Large intestine (tissue), 3 donors: ENCODE results near the gene XIRP1. TPM values are rescaled to one million over a fixed set of nuclear protein-coding genes. Genes with fewer than 3 reads are reported as not detected.
A peak's percentile ranks its signal among the peaks of the same experiment; 100 is the strongest.

Experiments used
- DNase-seq, 2 donors: peaks; one replicate each; pipeline versions ENCODE4 v3.0.0 to v3.0.0-alpha.2; 2013
- H3K27ac ChIP-seq: one replicate; pipeline ENCODE4 v1.5.1; 2013; ENCODE audit warnings: low read length
- H3K27me3 ChIP-seq: 2 replicates; pipeline ENCODE4 v1.6.1; 2013; ENCODE audit warnings: low read length; ENCODE audit not compliant: control insufficient read depth, insufficient read depth
- H3K36me3 ChIP-seq: 2 replicates; pipeline ENCODE4 v1.6.1; 2013; ENCODE audit warnings: low read length; ENCODE audit not compliant: control insufficient read depth, insufficient read depth
- H3K4me1 ChIP-seq: one replicate; pipeline ENCODE4 v1.6.1; 2013; ENCODE audit warnings: low read length; ENCODE audit not compliant: control insufficient read depth, insufficient read depth
- H3K4me3 ChIP-seq: one replicate; pipeline ENCODE4 v1.5.1; 2013; ENCODE audit warnings: low read length
- H3K9me3 ChIP-seq: one replicate; pipeline ENCODE4 v1.6.1; 2013; ENCODE audit warnings: mild to moderate bottlenecking, low read depth, low read length, moderate library complexity; ENCODE audit not compliant: control insufficient read depth
- WGBS: methylation state at CpG from one replicate; pipeline ENCODE4 v1.1.5; 2013; ENCODE audit warnings: low lambda C conversion rate; ENCODE audit not compliant: insufficient coverage; 5-methylcytosine and 5-hydroxymethylcytosine counted together
- polyA plus RNA-seq: library from polyadenylated mRNA; unstranded; fragments of 120-200 nt; gene quantifications from one replicate; pipeline ENCODE4 v1.2.1, GENCODE V29; 2013

The XIRP1 gene
- polyA plus RNA-seq, 1 donor, result 0.19 TPM

DNA sequence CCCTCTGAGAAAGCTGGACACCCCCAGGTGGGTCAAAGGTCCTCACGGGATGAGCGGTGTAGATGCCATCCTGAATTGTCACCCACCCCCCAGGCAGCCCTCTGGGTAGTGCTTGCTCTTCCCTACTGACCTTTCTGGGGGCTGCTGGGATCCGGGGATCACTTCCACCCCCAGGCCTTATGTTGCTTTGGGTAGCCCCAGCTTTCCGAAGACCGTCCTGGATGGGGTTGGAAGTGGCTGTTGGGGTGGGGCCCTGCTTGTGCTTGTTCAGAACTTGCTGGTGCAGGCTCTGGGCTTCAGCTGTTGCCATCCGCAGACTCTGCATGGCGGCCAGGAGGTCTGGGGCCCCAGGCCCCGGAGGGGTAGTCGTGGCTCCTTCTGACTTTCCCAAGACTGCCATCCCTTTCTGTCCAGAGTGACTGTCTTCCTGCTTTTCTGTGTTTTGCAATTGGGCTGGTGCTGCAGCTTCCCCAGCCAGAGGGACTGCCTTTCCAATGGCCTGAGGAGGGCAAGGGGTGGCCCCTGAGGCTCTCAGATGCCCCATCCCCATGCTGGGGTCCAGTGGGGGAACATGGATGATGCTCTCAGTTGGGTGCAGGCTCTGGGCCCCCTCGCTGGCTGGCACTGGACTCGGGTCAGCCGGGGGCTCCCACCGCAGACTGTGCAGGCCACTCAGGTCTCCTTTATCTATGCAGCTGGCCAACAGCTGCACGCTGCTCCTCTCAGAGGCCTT lies 6.3 kb downstream of the XIRP1 start:
- Histone ChIP-seq H3K27me3 (no peaks in the 10 kb centered on the region), H3K36me3 (no peaks in the 10 kb centered on the region), H3K4me3 (no peak overlapping the region), H3K9me3 (no peaks in the 10 kb centered on the region), H3K27ac (no peak overlapping the region), H3K4me1 (peaks cover 4% of the 10 kb centered on the region)
- WGBS, result no CpG with 5 or more reads among the region's 14 CpGs
- no peak for DNase-seq

DNA sequence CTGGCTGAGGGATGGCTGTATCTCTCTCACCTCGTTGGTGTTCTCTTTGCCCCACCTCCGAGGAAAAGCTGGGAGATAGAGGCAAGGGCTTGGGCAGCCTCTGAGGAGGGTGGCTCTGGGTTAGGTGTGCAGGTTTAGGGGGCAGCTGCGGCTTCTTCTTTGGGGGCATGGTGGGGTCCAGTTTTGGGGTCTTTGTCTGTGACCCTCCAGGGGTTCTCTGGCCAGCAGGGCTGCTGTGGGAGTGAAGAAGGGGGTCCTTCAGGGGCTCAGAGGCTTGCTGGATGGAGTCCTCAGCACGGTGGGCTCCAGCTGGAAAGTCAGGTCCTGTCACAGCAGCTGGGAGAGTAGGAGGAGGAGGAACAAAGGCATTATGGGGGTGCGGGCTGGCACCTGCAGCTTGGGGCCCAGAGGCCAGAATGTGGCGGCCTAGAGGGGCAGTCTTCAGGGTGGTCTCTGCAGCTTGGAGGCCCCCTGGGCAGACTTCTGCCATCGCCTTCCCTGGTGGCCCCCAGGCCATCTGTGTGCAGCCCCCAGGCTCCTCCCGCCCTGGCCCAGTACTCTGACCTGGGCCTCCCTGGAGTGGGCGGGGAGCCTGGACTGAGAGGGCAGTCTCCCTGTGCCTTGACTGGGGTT lies 7.0 kb downstream of the XIRP1 start:
- Histone ChIP-seq H3K36me3 (no peaks in the 10 kb centered on the region), H3K27me3 (no peaks in the 10 kb centered on the region), H3K27ac (no peak overlapping the region), H3K9me3 (no peaks in the 10 kb centered on the region), H3K4me1 (peaks cover 6% of the 10 kb centered on the region), H3K4me3 (no peak overlapping the region)
- WGBS, result no CpG with 5 or more reads among the region's 9 CpGs
- no peak for DNase-seq

GRCh38 chr3:39184968-39185285 lies 7.5 kb downstream of the XIRP1 start:
- no CpG with 5 or more reads among the region's 4 CpGs for WGBS
- Histone ChIP-seq H3K4me1 (peaks cover 11% of the 10 kb centered on the region), H3K27me3 (no peaks in the 10 kb centered on the region), H3K9me3 (no peaks in the 10 kb centered on the region), H3K4me3 (no peak overlapping the region), H3K27ac (no peak overlapping the region), H3K36me3 (no peaks in the 10 kb centered on the region)
- DNase-seq, result no peak

GRCh38 chr3:39184081-39184967 lies 8.1 kb downstream of the XIRP1 start:
- WGBS, result no CpG with 5 or more reads among the region's 12 CpGs
- no peak overlapping the region for H3K27ac ChIP-seq
- H3K9me3 ChIP-seq, result no peaks in the 10 kb centered on the region
- H3K4me1 ChIP-seq, result peaks cover 17% of the 10 kb centered on the region
- no peaks in the 10 kb centered on the region for H3K27me3 ChIP-seq
- no peaks in the 10 kb centered on the region for H3K36me3 ChIP-seq
- no peak for DNase-seq
- no peak overlapping the region for H3K4me3 ChIP-seq

- H3K9me3 ChIP-seq, result no peaks in the 10 kb centered on the region
- no peak for DNase-seq
- no peak overlapping the region for H3K4me3 ChIP-seq
- H3K27ac ChIP-seq, result peak overlapping the region; percentile 15
- no peaks in the 10 kb centered on the region for H3K36me3 ChIP-seq
- peaks cover 23% of the 10 kb centered on the region for H3K4me1 ChIP-seq
- H3K27me3 ChIP-seq, result no peaks in the 10 kb centered on the region
- no CpG with 5 or more reads among the region's 12 CpGs for WGBS
Observed at GRCh38 chr3:39183211-39184080, 8.9 kb downstream of the XIRP1 start.

DNA sequence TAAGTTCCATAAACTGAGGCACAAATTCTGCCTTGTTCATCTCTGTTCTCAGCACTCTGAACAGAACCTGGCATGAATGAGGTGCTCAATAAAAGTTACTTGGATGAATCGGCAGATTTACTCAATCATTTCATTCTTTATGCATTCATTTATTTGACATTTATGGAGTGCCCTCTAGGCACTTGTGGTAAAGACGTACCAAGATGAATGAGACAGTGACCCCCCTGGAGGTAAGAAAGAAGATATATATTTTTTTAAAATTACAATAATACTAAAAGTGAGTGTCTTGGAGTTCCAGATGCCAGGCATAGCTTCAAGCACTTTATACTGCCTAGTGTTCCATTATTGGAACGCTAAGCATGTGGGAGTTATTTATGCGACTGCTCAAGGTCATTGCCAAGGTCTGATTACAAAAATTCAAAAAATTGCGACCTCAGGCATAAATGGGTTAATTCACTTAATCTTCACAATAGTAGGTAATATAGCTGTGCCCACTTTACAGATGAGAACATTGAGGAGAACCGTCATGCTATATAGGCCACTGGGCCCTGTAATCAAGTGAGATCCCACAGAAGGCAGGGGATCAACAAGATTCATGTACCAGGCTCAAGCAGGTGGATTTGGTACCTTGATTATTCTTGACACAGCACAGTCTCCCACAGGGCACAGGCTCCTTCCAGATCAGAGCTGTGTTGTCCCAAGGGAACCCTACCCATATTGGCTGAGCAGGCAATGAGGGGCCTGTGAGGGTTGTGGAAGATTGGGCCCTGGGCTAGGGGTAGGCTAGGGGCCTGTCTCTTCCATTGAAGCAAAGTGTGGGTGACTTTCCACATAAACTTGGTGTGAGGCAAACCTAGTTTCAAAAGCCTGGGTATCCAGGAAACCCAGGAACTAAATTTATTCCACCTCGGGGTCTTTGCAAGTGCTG lies 10.7 kb downstream of the XIRP1 start:
- H3K4me3 ChIP-seq, result no peak overlapping the region
- no peaks in the 10 kb centered on the region for H3K27me3 ChIP-seq
- no peaks in the 10 kb centered on the region for H3K9me3 ChIP-seq
- no peaks in the 10 kb centered on the region for H3K36me3 ChIP-seq
- 71% methylated on average over 1 of the region's 7 CpGs for WGBS
- no peak for DNase-seq
- H3K4me1 ChIP-seq, result peaks cover 32% of the 10 kb centered on the region
- H3K27ac ChIP-seq, result peak overlapping the region; percentile 43

DNA sequence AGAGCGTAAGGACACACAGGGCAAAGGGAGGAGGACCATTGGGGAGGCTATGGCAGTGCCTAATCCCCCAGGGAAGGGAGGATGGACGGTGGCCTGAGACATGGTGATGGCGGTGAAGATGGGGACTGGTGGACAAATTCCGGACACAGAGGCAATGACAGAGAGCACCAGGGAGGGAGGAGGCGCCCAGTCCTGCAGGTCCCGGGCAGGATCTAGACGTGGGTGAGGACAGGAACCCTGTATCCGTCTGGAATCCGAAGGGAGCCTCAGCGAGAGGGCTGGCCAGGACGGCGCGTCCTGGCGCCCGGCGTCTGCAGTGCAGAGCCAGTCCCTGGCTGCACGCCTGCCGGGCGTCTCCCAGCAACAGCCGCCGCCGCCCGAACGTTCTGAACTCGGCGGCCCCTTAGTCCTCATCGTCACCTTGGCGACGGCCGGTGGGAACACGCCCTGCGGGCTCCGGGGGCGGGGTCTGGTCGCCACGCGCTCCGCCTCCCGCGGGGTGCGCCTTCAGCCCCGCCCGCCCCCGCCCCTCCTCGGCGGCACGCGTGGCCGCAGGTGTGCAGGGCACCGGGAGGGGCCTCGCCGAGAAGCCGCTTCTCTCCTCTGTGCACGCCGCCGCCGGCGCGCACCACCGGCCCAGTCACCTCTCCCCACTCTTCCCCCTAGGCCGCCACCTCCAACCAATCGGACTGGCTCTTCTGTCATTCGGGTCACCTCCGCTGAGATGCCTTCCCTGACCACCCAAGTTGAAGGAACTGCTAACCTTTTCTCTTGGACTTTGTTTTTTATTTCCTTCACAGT lies 11.6 kb downstream of the XIRP1 start:
- Histone ChIP-seq H3K27me3 (no peaks in the 10 kb centered on the region), H3K4me1 (peaks cover 32% of the 10 kb centered on the region), H3K36me3 (no peaks in the 10 kb centered on the region), H3K4me3 (peak overlapping the region; percentile 32), H3K27ac (peak overlapping the region; percentile 43), H3K9me3 (no peaks in the 10 kb centered on the region)
- peak; percentile 94 to 97 for DNase-seq
- WGBS, result no CpG with 5 or more reads among the region's 64 CpGs

- Histone ChIP-seq H3K9me3 (no peaks in the 10 kb centered on the region), H3K27ac (peak overlapping the region; percentile 27), H3K27me3 (no peaks in the 10 kb centered on the region), H3K4me1 (peaks cover 32% of the 10 kb centered on the region), H3K4me3 (peak overlapping the region; percentile 32), H3K36me3 (no peaks in the 10 kb centered on the region)
- 0% methylated on average over 1 of the region's 3 CpGs for WGBS
- peak in 1 of 2 donors; percentile 70 for DNase-seq
Observed at GRCh38 chr3:39180183-39180545, 12.2 kb downstream of the XIRP1 start.

DNA sequence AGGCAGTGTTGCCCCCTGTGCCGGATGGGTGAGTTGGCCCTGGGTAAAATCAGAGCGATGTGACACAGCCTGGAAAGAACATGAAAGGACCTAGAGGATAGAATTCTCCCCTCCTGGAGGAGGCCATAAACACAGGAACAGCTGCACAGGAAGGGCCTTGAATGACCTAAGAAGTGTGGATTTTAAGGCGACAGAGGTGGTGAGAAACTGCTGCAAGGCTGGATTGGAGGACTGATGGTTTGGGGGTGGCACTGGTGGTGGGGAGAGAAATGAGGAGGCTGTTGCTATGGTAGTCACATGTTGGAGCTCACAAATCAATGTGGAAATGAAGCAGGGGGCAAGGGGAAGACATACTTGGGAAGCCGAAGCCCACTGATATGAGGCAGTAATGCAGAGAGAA lies 13.8 kb downstream of the XIRP1 start:
- WGBS, result no CpG with 5 or more reads among the region's 4 CpGs
- Histone ChIP-seq H3K4me1 (peaks cover 28% of the 10 kb centered on the region), H3K27me3 (no peaks in the 10 kb centered on the region), H3K9me3 (no peaks in the 10 kb centered on the region), H3K4me3 (peak overlapping the region; percentile 61), H3K36me3 (no peaks in the 10 kb centered on the region), H3K27ac (peak overlapping the region; percentile 91)
- DNase-seq, result peak in 1 of 2 donors; percentile 47
